SU-DHL-6 (cell line): Measurements from ENCODE around the gene HRNR.

Source experiments
- EZH2phosphoT487 ChIP-seq: fragments of 200-600 bp; sonication (generic), shearing (Covaris generic); conservative IDR thresholded peaks from 2 replicates; pipeline ENCODE4 v1.6.1; 2018; ENCODE audit warnings: mild to moderate bottlenecking, antibody characterized with exemption, low read length, moderate library complexity, mixed read lengths
- TF ChIP-seq, protein P1 (sequence below): fragments of 200-600 bp; sonication (generic); IDR thresholded peaks from one replicate; pipeline ENCODE4 v1.5.1; 2017; ENCODE audit warnings: antibody characterized with exemption, mild to moderate bottlenecking, low read length, moderate library complexity; ENCODE audit not compliant: insufficient read depth, poor library complexity, severe bottlenecking

GRCh38 chr1:152179566-152179965 is 44.4 kb downstream of the HRNR start:
- TF ChIP-seq, protein P1, sequence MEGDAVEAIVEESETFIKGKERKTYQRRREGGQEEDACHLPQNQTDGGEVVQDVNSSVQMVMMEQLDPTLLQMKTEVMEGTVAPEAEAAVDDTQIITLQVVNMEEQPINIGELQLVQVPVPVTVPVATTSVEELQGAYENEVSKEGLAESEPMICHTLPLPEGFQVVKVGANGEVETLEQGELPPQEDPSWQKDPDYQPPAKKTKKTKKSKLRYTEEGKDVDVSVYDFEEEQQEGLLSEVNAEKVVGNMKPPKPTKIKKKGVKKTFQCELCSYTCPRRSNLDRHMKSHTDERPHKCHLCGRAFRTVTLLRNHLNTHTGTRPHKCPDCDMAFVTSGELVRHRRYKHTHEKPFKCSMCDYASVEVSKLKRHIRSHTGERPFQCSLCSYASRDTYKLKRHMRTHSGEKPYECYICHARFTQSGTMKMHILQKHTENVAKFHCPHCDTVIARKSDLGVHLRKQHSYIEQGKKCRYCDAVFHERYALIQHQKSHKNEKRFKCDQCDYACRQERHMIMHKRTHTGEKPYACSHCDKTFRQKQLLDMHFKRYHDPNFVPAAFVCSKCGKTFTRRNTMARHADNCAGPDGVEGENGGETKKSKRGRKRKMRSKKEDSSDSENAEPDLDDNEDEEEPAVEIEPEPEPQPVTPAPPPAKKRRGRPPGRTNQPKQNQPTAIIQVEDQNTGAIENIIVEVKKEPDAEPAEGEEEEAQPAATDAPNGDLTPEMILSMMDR = no peak
- TF ChIP-seq EZH2phosphoT487 = no peak
